UCSD-AML1 (cell line): ENCODE data around the gene IGFL2.
"Not testable (repeated sequence)": the region's sequence is repeated elsewhere in the genome, so short reads cannot be mapped to it uniquely, and the experiment has no call there.

Experiments
- DNase-seq: peaks from one replicate; lab custom pipeline; 2025; ENCODE audit not compliant: unreplicated experiment; lab: John Stamatoyannopoulos, UW

The IGFL2 gene

GRCh38 chr19:46141421-46141820 lies 6.6 kb upstream of the IGFL2 start:
- DNase-seq: no peak

- DNase-seq: no peak
Observed at GRCh38 chr19:46142294-46142693, 5.7 kb upstream of the IGFL2 start.

GRCh38 chr19:46144756-46145155 lies 3.3 kb upstream of the IGFL2 start:
- DNase-seq: no peak

- DNase-seq: no peak
Observed at GRCh38 chr19:46147166-46147740, 785 bp upstream of the IGFL2 start.

- DNase-seq: no peak
Observed at GRCh38 chr19:46150606-46151005, 2.6 kb downstream of the IGFL2 start.

GRCh38 chr19:46155237-46155636 lies 7.2 kb downstream of the IGFL2 start:
- DNase-seq: no peak

GRCh38 chr19:46159418-46160232 lies 11.6 kb downstream of the IGFL2 start:
- DNase-seq: no peak

GRCh38 chr19:46160233-46160775 lies 12.3 kb downstream of the IGFL2 start:
- DNase-seq: no peak

GRCh38 chr19:46161642-46162257 lies 13.7 kb downstream of the IGFL2 start:
- DNase-seq: not testable (repeated sequence)

GRCh38 chr19:46162731-46163130 lies 14.7 kb downstream of the IGFL2 start:
- no peak for DNase-seq

GRCh38 chr19:46173886-46174480 lies 25.9 kb downstream of the IGFL2 start:
- DNase-seq: no peak

GRCh38 chr19:46176116-46176860 lies 28.2 kb downstream of the IGFL2 start:
- no peak for DNase-seq

GRCh38 chr19:46179076-46179759 lies 31.2 kb downstream of the IGFL2 start:
- no peak for DNase-seq

GRCh38 chr19:46180701-46181387 lies 32.8 kb downstream of the IGFL2 start:
- no peak for DNase-seq

GRCh38 chr19:46181388-46181779 lies 33.3 kb downstream of the IGFL2 start:
- no peak for DNase-seq

- no peak for DNase-seq
Observed at GRCh38 chr19:46182476-46182875, 34.4 kb downstream of the IGFL2 start.

- DNase-seq: not testable (repeated sequence)
Observed at GRCh38 chr19:46184775-46185710, 37.0 kb downstream of the IGFL2 start.

- no peak for DNase-seq
Observed at GRCh38 chr19:46186101-46186716, 38.2 kb downstream of the IGFL2 start.
